ENCODE data around the gene PRKN.
"Not testable (repeated sequence)": the region's sequence is repeated elsewhere in the genome, so short reads cannot be mapped to it uniquely, and the experiment has no call there.

PRKN gene

GRCh38 chr6:162612613-162613012, 115.0 kb downstream of the PRKN start:
- no peak for DNase-seq

- no peak for DNase-seq
These were observed 117.2 kb downstream of the PRKN start for GRCh38 chr6:162610351-162610750.

GRCh38 chr6:162605881-162606280, 121.7 kb downstream of the PRKN start:
- no peak for DNase-seq

GRCh38 chr6:162603231-162604015, 124.1 kb downstream of the PRKN start:
- DNase-seq, result no peak

GRCh38 chr6:162602759-162603158, 124.8 kb downstream of the PRKN start:
- DNase-seq, result no peak

GRCh38 chr6:162596676-162597075, 130.9 kb downstream of the PRKN start:
- DNase-seq, result no peak

GRCh38 chr6:162591517-162591916, 136.0 kb downstream of the PRKN start:
- no peak for DNase-seq

GRCh38 chr6:162581988-162582780, 145.4 kb downstream of the PRKN start:
- DNase-seq, result no peak

GRCh38 chr6:162580619-162581018, 146.9 kb downstream of the PRKN start:
- DNase-seq, result no peak

- no peak for DNase-seq
These were observed 151.6 kb downstream of the PRKN start for GRCh38 chr6:162576016-162576415.

- DNase-seq, result no peak
These were observed 155.3 kb downstream of the PRKN start for GRCh38 chr6:162572240-162572639.

GRCh38 chr6:162568266-162568665, 159.3 kb downstream of the PRKN start:
- DNase-seq, result no peak

GRCh38 chr6:162562041-162562440, 165.5 kb downstream of the PRKN start:
- DNase-seq, result no peak

- DNase-seq, result no peak
These were observed 166.7 kb downstream of the PRKN start for GRCh38 chr6:162560891-162561290.

- DNase-seq, result no peak
These were observed 173.0 kb downstream of the PRKN start for GRCh38 chr6:162554531-162554930.

- DNase-seq, result no peak
These were observed 180.7 kb downstream of the PRKN start for GRCh38 chr6:162546905-162547304.

- DNase-seq, result no peak
These were observed 184.3 kb downstream of the PRKN start for GRCh38 chr6:162543221-162543620.

- DNase-seq, result no peak
These were observed 186.5 kb downstream of the PRKN start for GRCh38 chr6:162541019-162541601.

- DNase-seq, result no peak
These were observed 188.2 kb downstream of the PRKN start for GRCh38 chr6:162539321-162539720.

- DNase-seq, result no peak
These were observed 188.9 kb downstream of the PRKN start for GRCh38 chr6:162538643-162539064.

- DNase-seq, result no peak
These were observed 194.6 kb downstream of the PRKN start for GRCh38 chr6:162533009-162533400.

- no peak for DNase-seq
These were observed 195.1 kb downstream of the PRKN start for GRCh38 chr6:162532283-162533008.

GRCh38 chr6:162531391-162531790, 196.2 kb downstream of the PRKN start:
- DNase-seq, result not testable (repeated sequence)

Measured in NCI-H774 (cell line).